PC-9 (cell line): ENCODE results near the gene ATOH8.

ENCODE experiments used
- EZH2 ChIP-seq: fragments of 200-600 bp; sonication (generic); IDR thresholded peaks from 2 replicates; pipeline ENCODE4 v1.8.0; 2017; ENCODE audit warnings: antibody characterized with exemption, low read depth
- TF ChIP-seq, protein P1 (sequence below): fragments of 200-600 bp; sonication (generic); conservative IDR thresholded peaks from 2 replicates; pipeline ENCODE4 v1.6.1; 2017; ENCODE audit warnings: mixed run types, antibody characterized with exemption, mild to moderate bottlenecking, moderate library complexity

DNA sequence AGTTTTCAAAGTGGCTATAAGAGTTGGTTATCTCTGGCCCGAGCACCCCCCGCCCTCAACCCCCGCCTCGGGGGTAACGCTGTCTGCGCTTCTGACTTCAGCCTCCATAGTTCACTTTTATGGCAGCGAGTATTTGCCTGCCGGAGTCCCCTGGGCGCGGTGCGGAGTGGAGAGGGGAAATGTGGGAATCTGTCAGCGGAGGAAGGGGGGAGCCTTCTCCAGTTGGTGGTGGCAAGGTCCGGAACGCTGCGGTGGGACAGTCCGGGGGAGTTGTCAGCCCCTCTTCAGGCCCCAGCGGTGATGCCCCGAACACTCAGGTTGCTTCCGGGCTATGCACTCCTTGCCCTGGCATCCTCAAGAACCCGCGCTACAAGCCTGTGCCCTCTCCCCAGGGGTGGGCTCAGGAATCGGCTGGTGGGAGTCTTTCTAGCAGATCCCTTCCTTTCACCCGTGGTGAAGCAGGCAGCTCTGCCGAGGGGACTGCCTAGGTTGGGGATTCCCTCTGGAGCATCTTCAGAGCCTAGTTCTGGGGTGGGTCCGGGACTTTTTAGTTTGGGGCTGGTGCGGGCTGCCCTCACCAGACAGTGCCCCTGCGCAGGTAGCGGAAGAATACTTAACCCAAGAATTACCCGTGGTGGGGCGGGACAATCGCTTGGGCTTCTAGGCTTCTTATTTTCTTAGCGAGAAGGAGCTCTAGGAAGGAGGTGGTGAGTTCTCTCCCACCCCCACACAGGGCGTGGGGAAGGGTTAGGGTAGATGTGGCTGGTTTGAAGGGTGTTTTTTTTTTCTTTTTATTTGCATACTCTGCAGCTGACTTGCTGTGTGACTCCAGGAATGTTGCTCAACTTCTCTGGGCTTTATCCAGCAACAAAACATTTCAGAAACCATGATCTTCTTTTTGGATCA, 1.6 kb downstream of the ATOH8 start:
- TF ChIP-seq, protein P1, sequence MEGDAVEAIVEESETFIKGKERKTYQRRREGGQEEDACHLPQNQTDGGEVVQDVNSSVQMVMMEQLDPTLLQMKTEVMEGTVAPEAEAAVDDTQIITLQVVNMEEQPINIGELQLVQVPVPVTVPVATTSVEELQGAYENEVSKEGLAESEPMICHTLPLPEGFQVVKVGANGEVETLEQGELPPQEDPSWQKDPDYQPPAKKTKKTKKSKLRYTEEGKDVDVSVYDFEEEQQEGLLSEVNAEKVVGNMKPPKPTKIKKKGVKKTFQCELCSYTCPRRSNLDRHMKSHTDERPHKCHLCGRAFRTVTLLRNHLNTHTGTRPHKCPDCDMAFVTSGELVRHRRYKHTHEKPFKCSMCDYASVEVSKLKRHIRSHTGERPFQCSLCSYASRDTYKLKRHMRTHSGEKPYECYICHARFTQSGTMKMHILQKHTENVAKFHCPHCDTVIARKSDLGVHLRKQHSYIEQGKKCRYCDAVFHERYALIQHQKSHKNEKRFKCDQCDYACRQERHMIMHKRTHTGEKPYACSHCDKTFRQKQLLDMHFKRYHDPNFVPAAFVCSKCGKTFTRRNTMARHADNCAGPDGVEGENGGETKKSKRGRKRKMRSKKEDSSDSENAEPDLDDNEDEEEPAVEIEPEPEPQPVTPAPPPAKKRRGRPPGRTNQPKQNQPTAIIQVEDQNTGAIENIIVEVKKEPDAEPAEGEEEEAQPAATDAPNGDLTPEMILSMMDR, result no peak
- TF ChIP-seq EZH2, result no peak
